K562 (cell line): ENCODE results near the gene HPN. TPM values are rescaled to one million over a fixed set of nuclear protein-coding genes. Genes with fewer than 3 reads are reported as not detected.

Experiments
- ATAC-seq: fragments of 200-7000 bp; cut with Tn5 transposase; 3 replicates; pipeline ENCODE4 v1.9.1; 2020; ENCODE audit warnings: moderate library complexity
- BruUV-seq: library from RNA; stranded (reverse); fragments of 400-500 nt; replicated peaks from 2 replicates; lab custom pipeline; 2021; lab: Mats Ljungman, UMichigan
- CTCF ChIA-PET: fragments of 300-600 bp; formaldehyde crosslinking; extraction: SDS; loops from one replicate; lab custom pipeline; 2021; ENCODE audit warnings: low intra/inter-chr PET ratio; lab: Yijun Ruan, JAX
- POLR2A ChIA-PET: fragments of 300-600, 350-650 bp; sonication (Branson Sonifier 250); formaldehyde crosslinking; extraction: SDS; loops from one replicate; lab custom pipeline; 2021; ENCODE audit warnings: antibody characterized with exemption, inconsistent platforms; lab: Yijun Ruan, JAX
- DNase-seq, 4 experiments: peaks; one replicate each; pipeline versions ENCODE4 v3.0.0 to v3.0.0-alpha.2; 2011 to 2018; ENCODE audit warnings: low spot score in 3 of 4, mixed read lengths in 3 of 4; ENCODE audit errors: extremely low read depth in 1 of 4
- FAIRE-seq: peaks from 2 replicates; lab custom pipeline; 2011; peaks lifted over from hg19 to GRCh38; lab: Jason Lieb, UNC
- H2AFZ ChIP-seq: 2 replicates; pipeline ENCODE4 v1.6.0; 2011; ENCODE audit warnings: low read depth, low read length, control low read depth, inconsistent platforms
- H3K27ac ChIP-seq: fragments of 200-600 bp; 3 replicates; pipeline ENCODE4 v1.8.0; 2011; ENCODE audit warnings: low read depth, mild to moderate bottlenecking, control low read depth, inconsistent platforms, low read length, moderate library complexity, mixed read lengths; ENCODE audit errors: extremely low read depth
- H3K27me3 ChIP-seq, 2 experiments: fragments of 300-600 bp in 1 of 2; 2 replicates in 1 of 2; 3 replicates in 1 of 2; pipeline versions ENCODE4 v1.6.0 to v1.8.0; 2011; ENCODE audit warnings: inconsistent platforms in 2 of 2, low read length in 2 of 2, mild to moderate bottlenecking in 1 of 2, mixed read lengths in 1 of 2, moderate library complexity in 1 of 2; ENCODE audit not compliant: control insufficient read depth in 2 of 2, insufficient read depth in 2 of 2
- H3K36me3 ChIP-seq: fragments of 300-600 bp; 3 replicates; pipeline ENCODE4 v1.8.0; 2011; ENCODE audit warnings: mild to moderate bottlenecking, low read length, inconsistent platforms; ENCODE audit not compliant: control insufficient read depth, insufficient read depth
- H3K4me1 ChIP-seq, 2 experiments: fragments of 200-600 bp in 1 of 2; replicated peaks in 1 of 2; 2 replicates in 1 of 2; 3 replicates in 1 of 2; pipeline versions ENCODE4 v1.5.1 to v1.8.0; 2011; ENCODE audit warnings: inconsistent platforms in 2 of 2, low read length in 2 of 2, mild to moderate bottlenecking in 1 of 2, mixed read lengths in 1 of 2, moderate library complexity in 1 of 2; ENCODE audit not compliant: control insufficient read depth in 2 of 2, insufficient read depth in 2 of 2
- H3K4me2 ChIP-seq: 2 replicates; pipeline ENCODE4 v1.6.1; 2011; ENCODE audit warnings: low read length, control low read depth, inconsistent platforms, mixed read lengths; ENCODE audit not compliant: insufficient read depth
- H3K4me3 ChIP-seq: fragments of 200-600 bp; sonication (generic), shearing (Covaris generic); 2 replicates; pipeline ENCODE4 v1.5.1; 2016; ENCODE audit warnings: control low read depth, inconsistent platforms
- H3K79me2 ChIP-seq: fragments of 200-600 bp; 3 replicates; pipeline ENCODE4 v1.8.0; 2011; ENCODE audit warnings: low read length, inconsistent platforms; ENCODE audit not compliant: control insufficient read depth, insufficient read depth
- H3K9ac ChIP-seq, 2 experiments: 2 replicates each; pipeline versions ENCODE4 v1.6.0 to v1.6.1; 2011; ENCODE audit warnings: low read depth in 2 of 2, low read length in 2 of 2, control low read depth in 1 of 2, inconsistent platforms in 1 of 2, mild to moderate bottlenecking in 1 of 2, mixed read lengths in 1 of 2; ENCODE audit not compliant: insufficient read depth in 1 of 2
- H3K9me1 ChIP-seq: one replicate; pipeline ENCODE4 v1.6.0; 2011; ENCODE audit warnings: inconsistent platforms, mild to moderate bottlenecking, low read length, moderate library complexity; ENCODE audit not compliant: control insufficient read depth, insufficient read depth
- H3K9me3 ChIP-seq: replicated peaks from 2 replicates; pipeline ENCODE4 v1.5.1; 2011; ENCODE audit warnings: low read depth, low read length, inconsistent platforms; ENCODE audit not compliant: control insufficient read depth, insufficient read depth
- H4K20me1 ChIP-seq: replicated peaks from 2 replicates; pipeline ENCODE4 v1.6.1; 2011; ENCODE audit warnings: low read length, inconsistent platforms, mixed read lengths; ENCODE audit not compliant: control insufficient read depth, insufficient read depth
- AFF1 ChIP-seq, 2 experiments: fragments of 450-650 bp; IDR thresholded peaks; 2 replicates each; pipeline ENCODE4 v1.6.1; 2018; ENCODE audit warnings: mild to moderate bottlenecking in 2 of 2, low read depth in 1 of 2; ENCODE audit not compliant: partially characterized antibody in 2 of 2
- BRD4 ChIP-seq: fragments of 200-600 bp; sonication (generic); IDR thresholded peaks from 2 replicates; pipeline ENCODE4 v1.6.1; 2017; ENCODE audit warnings: inconsistent platforms
- CBFA2T2 ChIP-seq: fragments of 450-650 bp; conservative IDR thresholded peaks from 2 replicates; pipeline ENCODE4 v1.6.1; 2017; ENCODE audit warnings: mild to moderate bottlenecking
- HIVEP1 ChIP-seq: fragments of 250-450 bp; sonication (Bioruptor Pico); IDR thresholded peaks from 2 replicates; pipeline ENCODE4 v1.4.0; 2020; ENCODE audit warnings: mild to moderate bottlenecking
- KAT2B ChIP-seq: IDR thresholded peaks from one replicate; pipeline ENCODE4 v1.6.1; 2012; ENCODE audit warnings: low read depth, mild to moderate bottlenecking, control low read depth, inconsistent platforms, low read length, moderate library complexity
- NFATC3 ChIP-seq: fragments of 450-650 bp; IDR thresholded peaks from 2 replicates; pipeline ENCODE4 v1.6.1; 2017; ENCODE audit warnings: mild to moderate bottlenecking
- SMC3 ChIP-seq: conservative IDR thresholded peaks from 2 replicates; pipeline ENCODE4 v1.6.1; 2011; ENCODE audit warnings: low read depth, low read length, improper control_type of control experiment; ENCODE audit not compliant: insufficient read depth
- SP1 ChIP-seq: sonication (generic); formaldehyde crosslinking; IDR thresholded peaks from 2 replicates; pipeline ENCODE4 v1.8.1; 2022; ENCODE audit warnings: mild to moderate bottlenecking, missing genetic modification reagents
- ZNF121 ChIP-seq: sonication (generic); formaldehyde crosslinking; conservative IDR thresholded peaks from 2 replicates; pipeline ENCODE4 v1.8.0; 2022; ENCODE audit warnings: missing genetic modification reagents
- ZNF239 ChIP-seq: fragments of 250-450 bp; sonication (Bioruptor Pico); IDR thresholded peaks from 2 replicates; pipeline ENCODE4 v1.4.0; 2020; ENCODE audit warnings: mild to moderate bottlenecking
- ZNF263 ChIP-seq: sonication (generic); formaldehyde crosslinking; IDR thresholded peaks from 2 replicates; pipeline ENCODE4 v1.8.0; 2022; ENCODE audit warnings: mild to moderate bottlenecking, missing genetic modification reagents, borderline replicate concordance
- ZNF444 ChIP-seq: fragments of 250-450 bp; sonication (Bioruptor Pico); IDR thresholded peaks from 2 replicates; pipeline ENCODE4 v1.4.0; 2020; ENCODE audit warnings: mild to moderate bottlenecking, moderate library complexity
- ZNF518B ChIP-seq: fragments of 250-450 bp; sonication (Bioruptor Pico); IDR thresholded peaks from 2 replicates; pipeline ENCODE4 v1.5.0; 2021; ENCODE audit warnings: mild to moderate bottlenecking, moderate library complexity
- WGBS: fragments of 100-300 bp; shearing (Covaris generic); methylation state at CpG from one replicate; pipeline ENCODE4 v1.1.6; 2016; ENCODE audit warnings: low coverage, mixed read lengths; ENCODE audit not compliant: insufficient coverage; ENCODE audit errors: missing lambda C conversion rate; 5-methylcytosine and 5-hydroxymethylcytosine counted together
- in situ Hi-C: fragments of 300-500 bp; cut with MboI; formaldehyde crosslinking; loops from 4 replicates; pipeline ENCODE4 v1.15.0; 2018; ENCODE audit warnings: inconsistent platforms, mixed read lengths
- intact Hi-C: fragments of 100-400 bp; cut with micrococcal nuclease; formaldehyde crosslinking; loops from 2 replicates; pipeline ENCODE4 v1.14.2; 2022
- polyA plus RNA-seq, 8 experiments: library from polyadenylated mRNA; depleted of rRNA in 4 of 8; stranded (reverse) in 5 of 8; unstranded in 3 of 8; fragments of >200 nt; fragmentation: Nextera tagmentation in 2 of 8; fragmentation: Illumina TruSeq in 1 of 8; extraction: Ambion mirVana in 2 of 8; extraction: Trizol in 1 of 8; gene quantifications; 2 replicates each; pipeline versions ENCODE4 v1.2.1 to v1.2.3, GENCODE V29; 2011 to 2014; ENCODE audit warnings: inconsistent platforms in 1 of 8, missing spikeins in 1 of 8
- total RNA-seq, 7 experiments: library from RNA; depleted of rRNA in 6 of 7; stranded (reverse); fragments of >200 nt in 6 of 7; fragmentation: Illumina TruSeq in 2 of 7; extraction: Trizol in 2 of 7; gene quantifications; 2 replicates each; pipeline versions ENCODE4 v1.2.1 to v1.2.3, GENCODE V29; 2011 to 2021; ENCODE audit warnings: low replicate concordance in 1 of 7

Gene HPN
- total and polyA plus RNA-seq, 9 of the 15 experiments (the other 6 are each of a cell fraction or from before 2014, with no cell fraction given): 0.10 to 0.20 TPM; not detected in 7

DNA sequence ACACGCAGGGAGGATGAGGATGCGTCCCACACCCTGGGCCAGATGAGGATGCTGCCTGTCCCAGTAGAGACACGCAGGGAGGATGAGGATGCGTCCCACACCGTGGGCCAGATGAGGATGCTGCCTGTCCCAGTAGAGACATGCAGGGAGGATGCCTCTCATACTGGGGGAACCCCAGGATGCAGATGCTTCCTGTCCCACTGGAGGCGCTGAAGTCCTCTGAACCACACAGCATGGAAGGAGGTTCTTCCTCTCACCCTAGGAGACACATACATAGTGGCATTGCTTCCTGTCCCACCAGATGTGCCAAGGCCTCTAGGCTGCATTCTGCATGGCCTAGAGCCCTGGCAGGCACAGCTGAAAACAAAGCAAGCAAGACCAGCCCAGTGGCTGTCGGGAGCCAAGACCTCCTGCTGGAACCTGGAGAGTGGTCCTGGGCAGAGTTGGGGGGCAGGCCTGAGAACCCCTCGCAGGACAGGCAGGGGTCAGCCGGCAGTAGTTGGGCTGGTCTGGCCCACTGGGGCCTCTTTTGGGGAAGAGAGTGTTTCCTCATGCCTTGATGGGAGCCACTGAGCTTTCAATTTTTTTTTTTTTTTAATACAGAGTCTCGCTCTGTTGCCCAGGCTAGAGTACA, 4.3 kb downstream of the HPN start (continued):
- TF ChIP-seq NFATC3 (no peak), SMC3 (0 out of 2 replicates have a peak, but pooled peaks have one; percentile 12)

DNA sequence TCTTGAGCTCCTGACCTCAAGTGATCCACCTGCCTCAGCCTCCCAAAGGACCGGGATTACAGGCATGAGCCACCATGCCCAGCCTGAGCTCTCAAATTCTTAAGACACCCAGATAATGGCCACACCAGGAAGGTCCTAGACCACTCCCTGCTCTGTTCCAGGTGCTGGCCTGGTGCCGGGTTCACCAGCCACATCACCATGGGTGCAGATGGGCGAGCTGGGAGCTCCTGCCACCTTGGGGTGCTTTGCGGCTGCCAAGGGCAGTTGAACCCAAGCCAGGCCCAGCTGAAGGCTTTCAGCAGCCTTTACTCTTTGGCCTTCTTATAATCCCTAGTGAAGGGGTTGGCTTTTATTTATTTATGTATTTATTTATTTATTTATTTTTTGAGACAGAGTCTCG, 4.9 kb downstream of the HPN start:
- ChIA-PET POLR2A (interaction anchor here (0.6 to 0.7 kb wide), 2 partner anchors 95 to 203 kb away, joined by 3 read pairs; no protein-coding TSS in a partner anchor), CTCF (interaction anchor here (0.6 to 1.3 kb wide), 2 partner anchors 89 to 420 kb away, joined by 4 to 6 read pairs; partner anchors contain the start of gene LGI4)
- no peak for DNase-seq
- WGBS: 70% methylated on average over 5 of the region's 5 CpGs
- peaks cover 9 to 20% of the 10 kb centered on the region in 2 experiments for H3K4me1 ChIP-seq
- no peak overlapping the region for H3K27ac ChIP-seq
- no peaks in the 10 kb centered on the region for H3K9me3 ChIP-seq
- FAIRE-seq: no peak
- in situ Hi-C loops (no loop called here), intact Hi-C loops (loop anchor here (10.0 kb wide), 1 partner anchor 48 kb away; no protein-coding TSS in a partner anchor)
- no peak for ATAC-seq
- H3K4me3 ChIP-seq: no peak overlapping the region
- no peaks in the 10 kb centered on the region for H3K9me1 ChIP-seq
- H3K79me2 ChIP-seq: no peaks in the 10 kb centered on the region
- H3K4me2 ChIP-seq: no peak overlapping the region
- BruUV-seq: no TSS peak
- no peak overlapping the region for H2AFZ ChIP-seq
- no peaks in the 10 kb centered on the region for H4K20me1 ChIP-seq
- no peak overlapping the region for H3K9ac ChIP-seq
- H3K36me3 ChIP-seq: no peaks in the 10 kb centered on the region
- H3K27me3 ChIP-seq: 0 out of 5 replicates have a peak, but pooled peaks cover 0 to 4% of the 10 kb centered on the region in 2 experiments
- no peak for TF ChIP-seq KAT2B
- no peak for TF ChIP-seq ZNF263
- no peak for TF ChIP-seq SP1 (CRISPR knock-in tag)
- no peak for TF ChIP-seq ZNF239
- TF ChIP-seq AFF1 (IDR thresholded peaks at IDR 0.05; ENCODE audit: low read depth in 1 of 2, partially characterized antibody in 2 of 2): no peak
- no peak for TF ChIP-seq HIVEP1
- no peak for TF ChIP-seq ZNF518B (CRISPR knock-in tag)
- no peak for TF ChIP-seq ZNF121
- no peak for TF ChIP-seq CBFA2T2
- no peak for TF ChIP-seq ZNF444 (CRISPR knock-in tag)
- TF ChIP-seq BRD4: no peak
